HCT116 (cell line): ENCODE measurements around the gene NRBP1. TPM values are rescaled to one million over a fixed set of nuclear protein-coding genes. Genes with fewer than 3 reads are reported as not detected.

Source experiments
- ATAC-seq: fragments of 200-7000 bp; cut with Tn5 transposase; 2 replicates; pipeline ENCODE4 v1.9.1; 2020; ENCODE audit warnings: mild to moderate bottlenecking, moderate library complexity
- Bru-seq: library from RNA; stranded (reverse); fragments of 400-500 nt; gene quantifications from one replicate; lab custom pipeline; 2021; lab: Mats Ljungman, UMichigan
- BruChase-seq, 2 experiments: library from RNA; stranded (reverse); fragments of 400-500 nt; gene quantifications; one replicate each; lab custom pipeline; 2021; lab: Mats Ljungman, UMichigan
- BruUV-seq: library from RNA; stranded (reverse); fragments of 400-500 nt; replicated peaks from 2 replicates; lab custom pipeline; 2021; lab: Mats Ljungman, UMichigan
- CTCF ChIA-PET: fragments of 300-600 bp; sonication (Branson Sonifier 250); formaldehyde crosslinking; loops from one replicate; lab custom pipeline; 2021; ENCODE audit warnings: antibody characterized with exemption; lab: Charles Lee
- POLR2A ChIA-PET: fragments of 300-600, 350-600 bp; sonication (Branson Sonifier 250); formaldehyde crosslinking; loops from one replicate; lab custom pipeline; 2021; ENCODE audit warnings: antibody characterized with exemption; lab: Charles Lee
- RAD21 ChIA-PET, 2 experiments: fragments of 300-600 bp; sonication (Branson Sonifier 250); formaldehyde crosslinking; loops; one replicate each; lab custom pipeline; 2023; ENCODE audit warnings: low total read pairs in 2 of 2; ENCODE audit not compliant: uncharacterized antibody in 2 of 2, unreplicated experiment in 2 of 2, low non-redundant PET in 1 of 2; lab: Charles Lee
- DNase-seq: peaks from one replicate; pipeline ENCODE4 v3.0.0-alpha.2; 2010; ENCODE audit warnings: low read depth, low spot score
- H2AFZ ChIP-seq: fragments of 200-600 bp; shearing (Covaris generic), sonication (generic); 2 replicates; pipeline ENCODE4 v1.6.1; 2017; ENCODE audit warnings: low read depth, mixed run types, mixed read lengths, antibody characterized with exemption, low read length; ENCODE audit not compliant: poor library complexity, severe bottlenecking
- H3K27ac ChIP-seq: 2 replicates; pipeline ENCODE4 v1.5.1; 2012; ENCODE audit warnings: low read depth, low read length
- H3K27me3 ChIP-seq: fragments of 200-600 bp; sonication (generic); 2 replicates; pipeline ENCODE4 v1.6.1; 2016; ENCODE audit warnings: mixed run types, low read length, mixed read lengths; ENCODE audit not compliant: insufficient read depth
- H3K36me3 ChIP-seq, 2 experiments: fragments of 200-500 bp in 1 of 2; fragments of 200-600 bp in 1 of 2; sonication (Bioruptor generic) in 1 of 2; sonication (generic) in 1 of 2; 2 replicates each; pipeline versions ENCODE4 v1.5.1 to v1.6.1; 2014 to 2016; ENCODE audit warnings: low read length in 2 of 2, inconsistent platforms in 1 of 2, mixed read lengths in 1 of 2, mixed run types in 1 of 2; ENCODE audit not compliant: insufficient read depth in 2 of 2, control insufficient read depth in 1 of 2
- H3K4me1 ChIP-seq, 2 experiments: fragments of 200-600 bp in 1 of 2; sonication (generic) in 1 of 2; 2 replicates each; pipeline versions ENCODE4 v1.5.1 to v1.6.1; 2012 to 2017; ENCODE audit warnings: low read length in 2 of 2, inconsistent platforms in 1 of 2, mild to moderate bottlenecking in 1 of 2, mixed read lengths in 1 of 2, mixed run types in 1 of 2, moderate library complexity in 1 of 2; ENCODE audit not compliant: insufficient read depth in 2 of 2, control insufficient read depth in 1 of 2
- H3K4me2 ChIP-seq: fragments of 200-600 bp; sonication (generic); 2 replicates; pipeline ENCODE4 v1.6.1; 2017; ENCODE audit warnings: mixed run types, low read length, mixed read lengths
- H3K4me3 ChIP-seq, 2 experiments: fragments of 200-600 bp in 1 of 2; sonication (generic) in 1 of 2; replicated peaks in 1 of 2; 2 replicates each; pipeline ENCODE4 v1.5.1; 2011 to 2016; ENCODE audit warnings: low read length in 2 of 2, control low read depth in 1 of 2, low read depth in 1 of 2, mild to moderate bottlenecking in 1 of 2, mixed read lengths in 1 of 2, mixed run types in 1 of 2
- H3K79me2 ChIP-seq: fragments of 200-600 bp; sonication (generic); 2 replicates; pipeline ENCODE4 v1.6.1; 2017; ENCODE audit warnings: mild to moderate bottlenecking, mixed run types, low read length, moderate library complexity, mixed read lengths; ENCODE audit not compliant: insufficient read depth
- H3K9ac ChIP-seq: fragments of 200-600 bp; sonication (generic); 2 replicates; pipeline ENCODE4 v1.6.1; 2016; ENCODE audit warnings: low read length, mixed read lengths
- H3K9me2 ChIP-seq: fragments of 200-600 bp; sonication (generic), shearing (Covaris generic); 2 replicates; pipeline ENCODE4 v1.6.1; 2017; ENCODE audit warnings: mixed run types, mild to moderate bottlenecking, moderate library complexity; ENCODE audit not compliant: insufficient read depth
- H3K9me3 ChIP-seq, 2 experiments: fragments of 200-500 bp in 1 of 2; fragments of 200-600 bp in 1 of 2; sonication (Bioruptor generic) in 1 of 2; sonication (generic) in 1 of 2; 2 replicates each; pipeline ENCODE4 v1.6.1; 2014 to 2017; ENCODE audit warnings: low read length in 2 of 2, mixed read lengths in 2 of 2, inconsistent platforms in 1 of 2, low read depth in 1 of 2, mild to moderate bottlenecking in 1 of 2, mixed run types in 1 of 2, moderate library complexity in 1 of 2; ENCODE audit not compliant: control insufficient read depth in 1 of 2, insufficient read depth in 1 of 2
- H4K20me1 ChIP-seq: fragments of 200-600 bp; sonication (generic), shearing (Covaris generic); 2 replicates; pipeline ENCODE4 v1.6.1; 2017; ENCODE audit warnings: mixed run types, mild to moderate bottlenecking, moderate library complexity; ENCODE audit not compliant: insufficient read depth
- ATF3 ChIP-seq: IDR thresholded peaks from 2 replicates; pipeline ENCODE4 v1.6.1; 2012
- CEBPB ChIP-seq: IDR thresholded peaks from 2 replicates; pipeline ENCODE4 v1.6.1; 2012; ENCODE audit warnings: low read depth
- CTCF ChIP-seq, 3 experiments: fragments of 200-600 bp in 1 of 3; sonication (generic) in 1 of 3; IDR thresholded peaks in 2 of 3; conservative IDR thresholded peaks in 1 of 3; 2 replicates each; pipeline ENCODE4 v1.5.1; 2012 to 2017; ENCODE audit warnings: low read depth in 2 of 3, low read length in 2 of 3, antibody characterized with exemption in 1 of 3, borderline replicate concordance in 1 of 3, control low read depth in 1 of 3, mild to moderate bottlenecking in 1 of 3, mixed read lengths in 1 of 3, mixed run types in 1 of 3, moderate library complexity in 1 of 3; ENCODE audit not compliant: insufficient read depth in 1 of 3
- EGR1 ChIP-seq: IDR thresholded peaks from 2 replicates; pipeline ENCODE4 v1.6.1; 2012; ENCODE audit warnings: low read depth
- ELF1 ChIP-seq: IDR thresholded peaks from 2 replicates; pipeline ENCODE4 v1.6.1; 2012; ENCODE audit warnings: low read depth, borderline replicate concordance
- EZH2 ChIP-seq: fragments of 200-600 bp; sonication (generic); IDR thresholded peaks from 2 replicates; pipeline ENCODE4 v1.6.1; 2017; ENCODE audit warnings: antibody characterized with exemption, mixed run types
- EZH2phosphoT487 ChIP-seq: fragments of 200-600 bp; IDR thresholded peaks from 2 replicates; pipeline ENCODE4 v1.6.1; 2018; ENCODE audit warnings: antibody characterized with exemption, borderline replicate concordance
- FOSL1 ChIP-seq: IDR thresholded peaks from 2 replicates; pipeline ENCODE4 v1.6.1; 2012; ENCODE audit warnings: low read depth
- JUND ChIP-seq: IDR thresholded peaks from 2 replicates; pipeline ENCODE4 v1.6.1; 2012
- MAX ChIP-seq: IDR thresholded peaks from 2 replicates; pipeline ENCODE4 v1.6.1; 2012
- POLR2A ChIP-seq: IDR thresholded peaks from 2 replicates; pipeline ENCODE4 v1.7.0; 2011; ENCODE audit warnings: borderline replicate concordance; ENCODE audit not compliant: insufficient read depth, insufficient read length; ENCODE audit errors: extremely low read depth
- RAD21 ChIP-seq: IDR thresholded peaks from 2 replicates; pipeline ENCODE4 v1.6.1; 2012; ENCODE audit warnings: low read depth, mild to moderate bottlenecking
- SIN3A ChIP-seq: IDR thresholded peaks from 2 replicates; pipeline ENCODE4 v1.6.1; 2012; ENCODE audit warnings: low read depth
- SP1 ChIP-seq: IDR thresholded peaks from 2 replicates; pipeline ENCODE4 v1.6.1; 2012; ENCODE audit warnings: low read depth
- SRF ChIP-seq: IDR thresholded peaks from 2 replicates; pipeline ENCODE4 v1.6.1; 2012; ENCODE audit warnings: low read depth
- TCF7L2 ChIP-seq: IDR thresholded peaks from 2 replicates; pipeline ENCODE4 v1.7.0; 2011; ENCODE audit warnings: borderline replicate concordance, inconsistent platforms; ENCODE audit not compliant: insufficient read depth, insufficient read length; ENCODE audit errors: extremely low read depth
- YY1 ChIP-seq: IDR thresholded peaks from 2 replicates; pipeline ENCODE4 v1.6.1; 2011; ENCODE audit warnings: low read length, low read depth, moderate library complexity, mild to moderate bottlenecking; ENCODE audit not compliant: insufficient replicate concordance; ENCODE audit errors: extremely low read depth
- ZBTB33 ChIP-seq: IDR thresholded peaks from 2 replicates; pipeline ENCODE4 v1.6.1; 2011; ENCODE audit warnings: mild to moderate bottlenecking, low read length, moderate library complexity; ENCODE audit not compliant: insufficient replicate concordance; ENCODE audit errors: extremely low read depth
- ZFX ChIP-seq: fragments of 450-650 bp; IDR thresholded peaks from 2 replicates; pipeline ENCODE4 v1.6.1; 2017
- ZNF274 ChIP-seq: fragments of 200-500 bp; sonication (Bioruptor generic); IDR thresholded peaks from 2 replicates; pipeline ENCODE4 v1.6.1; 2014; ENCODE audit warnings: mild to moderate bottlenecking, low read depth, low read length, inconsistent platforms
- intact Hi-C: fragments of 100-400 bp; cut with micrococcal nuclease; formaldehyde crosslinking; loops from 2 replicates; pipeline ENCODE4 v1.10.0; 2022
- long read RNA-seq: library from polyadenylated mRNA; unstranded; transcript quantifications from one replicate; pipeline ENCODE4 v2.0.0, GENCODE V29; 2021; ENCODE audit not compliant: unreplicated experiment
- polyA plus RNA-seq: library from polyadenylated mRNA; unstranded; fragments of >200 nt; gene quantifications from 2 replicates; pipeline ENCODE4 v1.2.1, GENCODE V29; 2012; ENCODE audit warnings: missing spikeins
- total RNA-seq: library from RNA; stranded (reverse); gene quantifications from one replicate; pipeline ENCODE4 v1.2.1, GENCODE V29; 2021; ENCODE audit not compliant: unreplicated experiment

Gene NRBP1
- total RNA-seq (79.1 TPM), Bru-seq, nascent RNA (percentile 82 among the genes with signal in this experiment), BruChase-seq, experiment 1, labeled RNA remaining after a 6-hour chase (percentile 94 among the genes with signal in this experiment), BruChase-seq, experiment 2, labeled RNA remaining after a 2-hour chase (percentile 91 among the genes with signal in this experiment)
- 70.1 and 81.7 TPM in 2 replicates for polyA plus RNA-seq
- long read RNA-seq, transcript NRBP1-203 (18 exons, 2,163 nt): major isoform, 14 of 186 reads
- long read RNA-seq, partial matches to known transcripts: 161 of 186 reads
- long read RNA-seq, other reads (novel, unspliced or antisense): 11 of 186 reads

- intact Hi-C loops: loop anchor here (2.0 to 10.0 kb wide), 2 partner anchors 20 to 156 kb away; partner anchors contain the start of genes PPM1G and ZNF512
- Histone ChIP-seq H3K36me3 (peaks cover 0 to 4% of the 10 kb centered on the region in 2 experiments; a peak in 3 of 4 replicates), H3K27me3 (no peaks in the 10 kb centered on the region), H3K9me3 (no peaks in the 10 kb centered on the region), H3K9me2 (no peaks in the 10 kb centered on the region), H2AFZ (peak within 1 kb of the TSS; percentile 82), H3K9ac (peak within 1 kb of the TSS; percentile 91), H3K79me2 (peaks cover 38% of the 10 kb centered on the region), H3K4me1 (peaks cover 22 to 36% of the 10 kb centered on the region in 2 experiments), H4K20me1 (no peaks in the 10 kb centered on the region), H3K4me3 (peak within 1 kb of the TSS; percentile 85 to 92), H3K4me2 (peak within 1 kb of the TSS; percentile 86), H3K27ac (peak within 1 kb of the TSS; percentile 93)
- peak; percentile 86 for ATAC-seq
- ChIA-PET POLR2A (interaction anchor here (1.0 to 2.7 kb wide), 4 partner anchors 15 to 255 kb away, joined by 3 to 22 read pairs (median 5); partner anchors contain the start of gene PPM1G), RAD21 (interaction anchor here in 1 of 2 experiments (0.9 to 1.1 kb wide), 2 partner anchors 19 to 200 kb away, joined by 3 to 4 read pairs; partner anchors contain the start of genes CCDC121, GPN1 and PPM1G), CTCF (interaction anchor here (1.3 to 2.2 kb wide), 3 partner anchors 12 to 21 kb away, joined by 3 to 6 read pairs (median 3); no protein-coding TSS in a partner anchor)
- DNase-seq: peak; percentile 76
- BruUV-seq: no TSS peak
- TF ChIP-seq TCF7L2: no peak
- TF ChIP-seq EZH2: no peak
- no peak for TF ChIP-seq EZH2phosphoT487
- TF ChIP-seq YY1: peak; percentile 50
- TF ChIP-seq ATF3: no peak
- peak; percentile 72 for TF ChIP-seq ZBTB33
- peak; percentile 93 for TF ChIP-seq ZFX
- TF ChIP-seq SRF: no peak
- no peak for TF ChIP-seq RAD21
- no peak for TF ChIP-seq FOSL1
- no peak for TF ChIP-seq ZNF274
- TF ChIP-seq CEBPB: no peak
- TF ChIP-seq CTCF (IDR thresholded peaks at IDR 0.05 in 2 of 3, conservative IDR thresholded peaks at IDR 0.05 in 1 of 3; ENCODE audit: borderline replicate concordance in 1 of 3, insufficient read depth in 1 of 3, low read depth in 2 of 3, low read length in 2 of 3): no peak
- TF ChIP-seq POLR2A: peak; percentile 62
- no peak; the same call in 1 of the 2 replicates for TF ChIP-seq MAX
- 0 out of 2 replicates have a peak, but pooled peaks have one; percentile 1 for TF ChIP-seq JUND
- no peak; the same call in 1 of the 2 replicates for TF ChIP-seq EGR1
- no peak for TF ChIP-seq ELF1
- TF ChIP-seq SIN3A: peak; percentile 66; the same call in 1 of the 2 replicates
- peak; percentile 66 for TF ChIP-seq SP1
These were observed at the start of gene NRBP1 for GRCh38 chr2:27428213-27428977. TSS of gene NRBP1 (plus strand) at chr2:27428631. CDS start at chr2:27433274, 4,643 bp downstream.
